ENCODE measurements around the gene TTC9B. TPM values are rescaled to one million over a fixed set of nuclear protein-coding genes. Genes with fewer than 3 reads are reported as not detected.

The TTC9B gene
- total and polyA plus RNA-seq, 3 donors from 2014 or later, result 0.30 to 0.71 (median 0.50) TPM

GRCh38 chr19:40262422-40262821, 44.2 kb upstream of the TTC9B start:
- Histone ChIP-seq H3K27me3 (no peaks in the 10 kb centered on the region), H3K4me3 (no peak overlapping the region), H3K27ac (no peak overlapping the region), H3K4me1 (peaks cover 10% of the 10 kb centered on the region), H3K9me3 (no peaks in the 10 kb centered on the region), H3K36me3 (ENCODE audit: low read depth, missing control alignments) (no peaks in the 10 kb centered on the region)
- no peak for DNase-seq
- WGBS, 2 donors, result 91% methylated on average over 3 of the region's 3 CpGs
- TF ChIP-seq CTCF (IDR thresholded peaks at IDR 0.05) (no peak), POLR2A (IDR thresholded peaks at IDR 0.05) (no peak)
- intact Hi-C loops (cut with DNase I; ENCODE audit: low total_unique reads), result no loop called here

- Histone ChIP-seq H3K4me1 (peaks cover 7% of the 10 kb centered on the region), H3K4me3 (no peak overlapping the region), H3K36me3 (ENCODE audit: low read depth, missing control alignments) (no peaks in the 10 kb centered on the region), H3K27me3 (no peaks in the 10 kb centered on the region), H3K27ac (no peak overlapping the region), H3K9me3 (no peaks in the 10 kb centered on the region)
- WGBS, 2 donors, result 82 to 85% methylated on average over 8 of the region's 8 CpGs
- intact Hi-C loops (cut with DNase I; ENCODE audit: low total_unique reads), result no loop called here
- no peak for TF ChIP-seq POLR2A (IDR thresholded peaks at IDR 0.05)
- TF ChIP-seq CTCF (IDR thresholded peaks at IDR 0.05), result no peak
- DNase-seq, result no peak
Measured at GRCh38 chr19:40261631-40262030, 43.4 kb upstream of the TTC9B start.

- DNase-seq, result no peak
- WGBS, 2 donors, result 89% methylated on average over 9 of the region's 9 CpGs; no CpG with 5 or more reads in 1 of the 2 donors
- H3K27ac ChIP-seq, result no peak overlapping the region
Measured at GRCh38 chr19:40257096-40257517, 38.9 kb upstream of the TTC9B start.

GRCh38 chr19:40256512-40256911, 38.3 kb upstream of the TTC9B start:
- TF ChIP-seq POLR2A (IDR thresholded peaks at IDR 0.05) (no peak), CTCF (IDR thresholded peaks at IDR 0.05) (no peak)
- H3K27ac ChIP-seq, result no peak overlapping the region
- intact Hi-C loops (cut with DNase I; ENCODE audit: low total_unique reads), result no loop called here
- DNase-seq, result no peak
- H3K36me3 ChIP-seq (ENCODE audit: low read depth, missing control alignments), result no peaks in the 10 kb centered on the region
- WGBS, 2 donors, result 91 to 97% methylated on average over 7 to 8 of the region's 8 CpGs
- H3K27me3 ChIP-seq, result no peaks in the 10 kb centered on the region
- H3K9me3 ChIP-seq, result no peaks in the 10 kb centered on the region
- no peaks in the 10 kb centered on the region for H3K4me1 ChIP-seq
- no peak overlapping the region for H3K4me3 ChIP-seq

More at GRCh38 chr19:40257096-40257517, 38.9 kb upstream of the TTC9B start:
- Histone ChIP-seq H3K4me1 (no peaks in the 10 kb centered on the region), H3K27me3 (no peaks in the 10 kb centered on the region), H3K36me3 (ENCODE audit: low read depth, missing control alignments) (no peaks in the 10 kb centered on the region), H3K9me3 (no peaks in the 10 kb centered on the region), H3K4me3 (no peak overlapping the region)
- TF ChIP-seq POLR2A (IDR thresholded peaks at IDR 0.05) (no peak), CTCF (IDR thresholded peaks at IDR 0.05) (no peak)
- intact Hi-C loops (cut with DNase I; ENCODE audit: low total_unique reads), result no loop called here

- WGBS, 2 donors, result 83 to 84% methylated on average over 3 of the region's 3 CpGs
- Histone ChIP-seq H3K27me3 (no peaks in the 10 kb centered on the region), H3K4me3 (no peak overlapping the region), H3K4me1 (no peaks in the 10 kb centered on the region), H3K36me3 (ENCODE audit: low read depth, missing control alignments) (no peaks in the 10 kb centered on the region), H3K9me3 (no peaks in the 10 kb centered on the region), H3K27ac (no peak overlapping the region)
- intact Hi-C loops (cut with DNase I; ENCODE audit: low total_unique reads), result no loop called here
- DNase-seq, result no peak
- TF ChIP-seq CTCF (IDR thresholded peaks at IDR 0.05) (no peak), POLR2A (IDR thresholded peaks at IDR 0.05) (no peak)
Measured at GRCh38 chr19:40255619-40256166, 37.5 kb upstream of the TTC9B start.
